NCI-H2227 (cell line): Measurements from ENCODE around the gene ETF1.
A peak's percentile ranks its signal among the peaks of the same experiment; 100 is the strongest.
"Not testable (repeated sequence)": the region's sequence is repeated elsewhere in the genome, so short reads cannot be mapped to it uniquely, and the experiment has no call there.

ENCODE experiments used
- DNase-seq: peaks from one replicate; lab custom pipeline; 2025; ENCODE audit not compliant: unreplicated experiment; lab: John Stamatoyannopoulos, UW

ETF1 gene

DNA sequence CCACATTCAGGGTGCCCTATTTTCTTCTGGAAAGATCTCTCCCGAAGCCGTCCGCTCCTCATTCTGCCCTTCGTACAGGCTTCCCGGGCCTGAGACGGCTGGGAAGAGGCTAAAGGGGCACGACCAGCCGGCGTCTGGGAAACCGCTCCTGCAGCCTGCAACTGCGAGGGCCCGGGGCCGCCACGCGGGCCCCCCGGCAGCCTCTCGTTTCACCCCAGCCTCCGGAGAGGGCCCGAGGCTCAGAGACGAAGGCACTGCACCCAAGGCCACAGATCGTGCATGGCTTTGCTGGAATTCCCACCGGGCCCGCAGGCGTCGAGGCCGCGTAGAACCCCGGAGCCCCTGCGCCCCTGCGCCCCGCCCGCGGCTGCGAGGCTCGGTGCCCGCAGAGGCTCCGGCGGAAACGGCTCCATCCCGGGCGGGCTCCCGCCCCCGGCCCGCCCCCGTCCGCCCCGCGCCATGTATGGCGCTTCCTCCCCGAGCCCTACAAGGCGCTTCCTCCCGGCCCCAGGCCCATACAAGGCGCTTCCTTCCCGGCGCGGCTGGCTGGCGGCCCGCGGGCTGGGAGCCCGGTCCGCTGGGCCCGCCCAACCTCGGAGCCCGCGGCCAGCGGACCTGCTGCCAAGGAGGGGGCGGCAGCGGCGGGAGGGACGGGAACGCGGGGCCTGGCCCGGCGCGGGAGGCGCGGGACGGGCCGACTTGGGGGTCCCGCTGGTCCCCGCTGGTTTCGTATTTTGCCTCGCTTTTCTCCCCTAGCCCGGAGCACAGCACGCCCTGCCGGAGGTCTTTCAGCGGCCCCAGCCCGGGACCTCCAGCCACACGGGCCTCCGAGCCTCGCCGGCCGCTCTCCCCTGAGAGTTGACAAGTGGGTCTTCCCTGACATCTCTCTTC, 51.1 kb downstream of the ETF1 start:
- peak; percentile 84 for DNase-seq

- DNase-seq = peak; percentile 38
These were observed 51.8 kb downstream of the ETF1 start for GRCh38 chr5:138491284-138491648.

GRCh38 chr5:138490648-138491283, 52.3 kb downstream of the ETF1 start:
- no peak for DNase-seq

- DNase-seq = no peak
These were observed 53.4 kb downstream of the ETF1 start for GRCh38 chr5:138489683-138490061.

DNA sequence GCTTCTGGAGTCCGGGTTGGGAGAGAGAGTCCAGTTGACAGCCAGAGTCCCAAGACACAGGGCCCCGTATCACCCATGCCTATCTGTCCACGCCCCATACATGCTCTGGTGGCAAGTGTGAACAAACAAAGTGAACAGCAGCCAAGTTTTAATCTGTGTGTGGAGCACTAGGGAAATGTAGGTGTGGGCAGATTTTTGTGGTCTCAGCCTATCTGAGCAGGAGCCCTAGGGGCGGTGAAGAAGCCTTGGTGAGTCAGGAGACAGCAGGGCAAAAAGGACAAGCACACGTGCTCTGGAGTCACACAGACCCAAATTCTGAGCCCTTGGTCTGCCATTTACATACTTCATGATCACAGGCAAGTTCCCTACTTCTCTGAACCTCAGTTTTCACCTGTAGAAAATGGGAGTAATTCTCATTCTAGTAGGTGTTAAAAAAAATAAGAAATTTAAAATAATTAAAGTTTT, 54.5 kb downstream of the ETF1 start:
- no peak for DNase-seq

GRCh38 chr5:138482638-138483037, 60.4 kb downstream of the ETF1 start:
- DNase-seq = no peak

GRCh38 chr5:138476918-138477317, 66.1 kb downstream of the ETF1 start:
- no peak for DNase-seq

DNA sequence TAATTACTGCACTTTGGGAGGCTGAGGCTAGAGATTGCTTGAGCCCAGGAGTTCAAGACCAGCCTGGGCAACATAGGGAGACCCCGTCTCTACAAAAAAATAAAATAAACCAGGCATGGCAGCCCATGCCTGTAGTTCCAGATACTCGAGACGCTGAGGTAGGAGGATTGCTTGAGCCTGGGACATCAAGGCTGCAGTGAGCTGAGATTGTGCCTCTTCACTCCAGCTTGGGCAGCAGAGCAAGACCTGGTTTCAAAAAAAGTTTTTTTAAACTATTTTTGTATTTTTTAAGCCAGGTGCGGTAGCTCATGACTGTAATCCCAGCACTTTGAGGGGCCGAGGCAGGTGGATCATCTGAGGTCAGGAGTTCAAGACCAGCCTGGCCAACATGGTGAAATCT, 69.9 kb downstream of the ETF1 start:
- DNase-seq = not testable (repeated sequence)

DNA sequence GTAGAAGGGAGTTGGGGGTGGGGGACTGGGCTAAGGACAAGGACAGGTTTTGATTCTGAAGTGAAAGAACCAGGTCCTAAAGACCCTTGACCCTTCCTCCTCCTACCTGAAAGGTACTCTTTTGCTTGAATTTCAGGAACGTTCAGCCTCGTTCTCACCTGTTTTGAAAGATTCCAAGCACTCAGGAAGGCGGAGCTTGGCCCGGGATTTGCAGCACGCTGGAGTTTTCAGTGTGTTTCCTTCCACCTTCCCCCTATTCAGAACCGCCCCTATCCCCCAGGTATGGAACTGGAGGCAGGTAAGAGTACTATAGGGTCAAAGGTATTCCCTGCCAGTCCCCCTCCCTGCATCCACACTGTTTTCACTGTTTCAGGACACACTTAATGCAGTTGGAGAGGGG, 70.7 kb downstream of the ETF1 start:
- no peak for DNase-seq

DNA sequence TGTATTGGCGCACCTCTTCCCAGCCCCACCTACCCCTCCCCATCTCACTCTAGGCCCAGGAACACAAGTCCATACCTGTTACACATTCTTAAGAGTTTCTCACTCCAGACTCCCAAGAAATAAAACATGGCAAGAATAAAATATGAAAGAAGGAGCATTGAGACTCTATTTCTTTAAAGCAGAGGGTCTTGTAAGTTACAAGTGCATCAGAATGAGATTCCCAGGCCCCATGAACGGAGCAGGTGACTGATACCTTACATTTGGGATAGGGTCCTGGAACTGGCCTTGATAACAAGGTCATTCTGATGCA, 72.0 kb downstream of the ETF1 start:
- no peak for DNase-seq

GRCh38 chr5:138470322-138471051, 72.5 kb downstream of the ETF1 start:
- DNase-seq = peak; percentile 61

- DNase-seq = peak; percentile 61
These were observed 73.3 kb downstream of the ETF1 start for GRCh38 chr5:138469540-138470321.

GRCh38 chr5:138468966-138469539, 74.0 kb downstream of the ETF1 start:
- DNase-seq = peak; percentile 38

- DNase-seq = peak; percentile 39
These were observed 74.7 kb downstream of the ETF1 start for GRCh38 chr5:138468133-138468965.

GRCh38 chr5:138467711-138468132, 75.3 kb downstream of the ETF1 start:
- peak; percentile 24 for DNase-seq

DNA sequence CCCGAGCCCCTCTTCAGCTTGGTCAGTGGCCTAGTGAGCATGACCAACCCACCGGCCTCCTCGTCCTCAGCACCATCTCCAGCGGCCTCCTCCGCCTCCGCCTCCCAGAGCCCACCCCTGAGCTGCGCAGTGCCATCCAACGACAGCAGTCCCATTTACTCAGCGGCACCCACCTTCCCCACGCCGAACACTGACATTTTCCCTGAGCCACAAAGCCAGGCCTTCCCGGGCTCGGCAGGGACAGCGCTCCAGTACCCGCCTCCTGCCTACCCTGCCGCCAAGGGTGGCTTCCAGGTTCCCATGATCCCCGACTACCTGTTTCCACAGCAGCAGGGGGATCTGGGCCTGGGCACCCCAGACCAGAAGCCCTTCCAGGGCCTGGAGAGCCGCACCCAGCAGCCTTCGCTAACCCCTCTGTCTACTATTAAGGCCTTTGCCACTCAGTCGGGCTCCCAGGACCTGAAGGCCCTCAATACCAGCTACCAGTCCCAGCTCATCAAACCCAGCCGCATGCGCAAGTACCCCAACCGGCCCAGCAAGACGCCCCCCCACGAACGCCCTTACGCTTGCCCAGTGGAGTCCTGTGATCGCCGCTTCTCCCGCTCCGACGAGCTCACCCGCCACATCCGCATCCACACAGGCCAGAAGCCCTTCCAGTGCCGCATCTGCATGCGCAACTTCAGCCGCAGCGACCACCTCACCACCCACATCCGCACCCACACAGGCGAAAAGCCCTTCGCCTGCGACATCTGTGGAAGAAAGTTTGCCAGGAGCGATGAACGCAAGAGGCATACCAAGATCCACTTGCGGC, 75.9 kb downstream of the ETF1 start:
- DNase-seq = peak; percentile 11

GRCh38 chr5:138466125-138466899, 76.7 kb downstream of the ETF1 start:
- DNase-seq = peak; percentile 47
